ENCODE results near the gene SOAT1.
"Not testable (repeated sequence)": the region's sequence is repeated elsewhere in the genome, so short reads cannot be mapped to it uniquely, and the experiment has no call there.

SOAT1 gene

DNA sequence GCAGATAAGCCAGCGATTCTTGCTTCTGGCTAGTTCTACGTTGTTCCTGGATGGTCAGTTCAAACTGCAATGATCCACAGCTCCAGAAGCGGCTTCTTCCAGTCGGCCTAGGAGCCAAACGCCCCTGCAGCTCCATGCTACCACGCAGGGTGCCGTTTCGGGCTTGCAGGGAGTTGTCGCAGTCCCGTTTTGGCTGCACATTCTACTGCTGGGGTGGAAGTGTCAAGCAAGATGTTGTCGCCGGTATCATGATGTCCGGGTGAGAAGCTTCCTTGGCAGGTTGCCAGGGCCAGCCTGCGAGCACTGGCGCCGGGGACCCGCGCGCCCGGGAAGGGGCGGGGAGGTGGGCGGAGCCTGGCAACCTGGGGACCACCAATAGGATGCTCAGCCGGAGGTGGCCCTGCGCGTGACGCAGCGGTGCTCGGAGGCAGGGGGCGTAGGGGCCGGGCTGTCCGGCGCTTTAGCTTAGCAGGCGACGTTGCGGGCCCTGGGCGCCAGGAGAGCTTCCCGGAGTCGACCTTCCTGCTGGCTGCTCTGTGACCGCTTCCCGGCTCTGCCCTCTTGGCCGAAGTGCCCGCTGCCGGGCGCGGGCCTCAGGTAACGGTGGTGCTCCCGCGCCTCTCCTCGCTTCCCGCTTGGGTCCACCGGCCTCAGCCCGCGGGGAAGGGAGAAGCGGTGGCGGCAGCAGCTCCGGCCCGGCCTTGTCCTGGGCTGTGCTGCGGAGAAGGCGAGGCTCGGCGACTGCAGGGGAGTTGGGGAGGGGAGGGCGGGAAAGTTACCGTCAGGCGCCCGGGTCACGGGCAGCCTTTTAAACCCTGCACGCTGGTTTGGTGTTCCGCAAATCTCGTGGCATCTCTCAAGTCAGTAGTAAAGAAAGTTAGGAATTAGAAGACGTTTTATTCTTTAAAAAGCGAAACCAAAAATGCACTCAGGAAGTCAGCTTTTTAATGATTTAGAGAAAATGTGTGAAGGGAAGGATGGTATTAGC is at the start of gene SOAT1:
SOAT1 (plus strand) TSS at position 458 of the 988 bp plus-strand sequence. CDS start 8,888 bp downstream, outside the sequence.
- peak; percentile 96 for DNase-seq

DNA sequence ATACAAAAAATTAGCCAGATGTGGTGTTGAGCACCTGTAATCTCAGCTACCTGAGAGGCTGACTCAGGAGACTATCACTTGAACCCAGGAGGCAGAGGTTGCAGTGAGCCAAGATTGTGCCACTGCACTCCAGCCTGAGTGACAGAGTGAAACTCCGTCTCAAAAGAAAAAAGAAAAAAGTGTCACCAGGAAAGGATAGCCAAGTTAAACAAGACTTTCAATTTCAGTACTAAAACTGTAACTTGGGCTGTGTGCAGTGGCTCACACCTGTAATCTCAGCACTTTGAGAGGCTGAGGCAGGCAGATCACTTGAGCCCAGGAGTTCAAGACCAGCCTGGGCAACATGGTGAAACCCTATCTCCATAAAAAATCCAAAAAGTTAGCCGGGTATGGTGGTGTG is 48.2 kb upstream of the SOAT1 start:
- not testable (repeated sequence) for DNase-seq

DNA sequence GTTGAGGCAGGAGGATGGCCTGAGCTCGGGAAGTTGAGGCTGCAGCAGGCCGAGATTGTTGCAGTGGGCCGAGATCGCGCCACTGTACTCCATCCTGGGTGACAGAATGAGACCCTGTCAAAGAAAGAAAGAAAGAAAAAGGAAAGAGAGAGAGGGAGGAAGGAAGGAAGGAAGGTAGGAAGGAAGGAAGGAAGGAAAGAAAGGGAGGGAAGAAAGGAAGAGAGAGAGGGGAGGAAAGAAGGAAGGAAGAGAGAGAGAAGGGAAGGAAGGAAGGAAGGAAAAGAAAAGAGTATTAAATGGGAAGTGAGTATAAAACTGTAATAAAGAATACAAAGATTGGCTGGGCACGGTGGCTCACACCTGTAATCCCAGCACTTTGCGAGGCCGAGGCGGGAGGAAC is 45.7 kb upstream of the SOAT1 start:
- no peak for DNase-seq

DNA sequence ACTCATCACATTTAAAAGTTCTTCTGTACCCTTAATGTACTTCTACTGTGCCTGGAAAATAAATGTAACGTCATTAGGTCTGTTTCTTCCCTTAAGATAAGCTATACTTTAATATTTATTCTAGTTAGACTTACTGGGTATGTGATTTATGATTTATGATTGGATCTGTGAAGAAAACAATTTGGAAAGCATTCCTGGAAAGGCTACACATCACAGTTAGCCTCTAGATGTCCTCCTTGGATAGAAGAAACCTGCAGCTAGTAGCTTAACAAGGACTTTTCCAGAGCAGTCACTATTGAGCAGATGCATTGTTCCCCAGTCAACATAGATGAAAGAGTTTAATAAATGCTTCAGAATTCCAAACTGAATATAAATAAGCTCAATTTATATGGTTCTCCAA is 41.9 kb upstream of the SOAT1 start:
- no peak for DNase-seq

DNA sequence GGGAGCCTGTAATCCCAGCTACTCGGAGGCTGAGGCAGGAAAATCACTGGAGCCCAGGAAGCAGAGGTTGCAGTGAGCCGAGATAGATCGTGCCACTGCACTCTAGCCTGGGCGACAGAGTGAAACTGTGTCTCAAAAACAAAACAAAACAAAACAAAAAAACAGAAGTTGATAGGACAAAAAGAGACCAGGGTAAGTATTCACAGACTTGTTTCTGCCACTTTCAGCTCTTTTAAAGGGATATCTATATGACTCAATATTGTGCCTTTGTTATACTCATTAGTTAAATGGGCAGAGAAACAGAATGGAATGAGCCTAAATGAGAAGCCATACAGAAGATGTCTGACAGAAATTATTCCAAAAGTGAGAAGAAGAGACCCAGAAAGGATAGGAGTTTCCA is 41.0 kb upstream of the SOAT1 start:
- no peak for DNase-seq

DNA sequence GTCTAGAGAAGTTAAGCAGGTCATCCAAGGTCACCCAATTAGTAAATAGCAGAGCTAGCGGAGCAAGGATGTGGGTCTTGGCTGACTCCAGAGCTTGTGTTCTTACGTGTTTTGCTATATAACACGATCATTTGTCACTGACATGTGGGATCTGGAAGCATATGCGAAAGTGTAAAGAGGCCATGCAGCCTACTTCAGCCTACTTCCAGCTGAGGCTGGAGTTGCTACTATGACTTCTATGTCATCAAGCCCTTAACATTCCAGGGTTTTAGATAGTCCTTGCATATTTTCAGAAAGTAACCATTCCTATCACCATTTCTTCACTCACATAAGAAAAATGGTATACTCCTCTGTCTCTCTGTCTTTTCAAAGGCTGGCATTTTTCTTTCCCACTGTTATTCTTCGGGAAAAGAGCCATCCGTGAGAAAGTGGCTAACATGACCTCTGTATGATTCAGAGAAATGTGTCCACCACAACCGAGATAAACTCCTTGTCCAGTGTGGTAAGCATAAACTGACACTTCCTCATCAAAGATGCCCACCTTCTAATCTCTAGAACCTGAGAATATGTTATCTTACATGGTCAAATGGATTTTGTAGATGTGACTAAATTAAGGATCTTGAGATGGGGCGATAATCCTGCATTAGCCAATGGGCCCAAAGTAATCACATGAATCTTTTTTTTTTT is 40.2 kb upstream of the SOAT1 start:
- no peak for DNase-seq

DNA sequence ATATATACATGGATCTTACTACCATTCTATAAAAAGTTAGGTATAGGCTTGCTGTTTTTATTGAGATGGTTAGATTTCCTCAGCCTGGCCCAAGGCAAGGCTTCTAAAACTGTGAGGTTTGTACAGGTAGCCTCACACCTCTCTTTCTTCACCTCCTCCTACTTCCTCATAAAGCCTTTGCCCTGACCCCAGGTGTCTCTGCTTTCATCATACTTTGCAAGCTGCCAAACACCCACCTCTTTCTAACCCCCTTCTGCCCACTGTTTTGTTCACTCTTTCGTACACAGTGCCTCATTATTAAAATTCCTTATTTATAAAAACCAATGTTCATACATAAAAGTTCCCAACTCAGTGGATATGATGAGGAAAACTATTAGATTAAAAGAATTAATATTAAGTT is 31.4 kb upstream of the SOAT1 start:
- DNase-seq, result no peak

DNA sequence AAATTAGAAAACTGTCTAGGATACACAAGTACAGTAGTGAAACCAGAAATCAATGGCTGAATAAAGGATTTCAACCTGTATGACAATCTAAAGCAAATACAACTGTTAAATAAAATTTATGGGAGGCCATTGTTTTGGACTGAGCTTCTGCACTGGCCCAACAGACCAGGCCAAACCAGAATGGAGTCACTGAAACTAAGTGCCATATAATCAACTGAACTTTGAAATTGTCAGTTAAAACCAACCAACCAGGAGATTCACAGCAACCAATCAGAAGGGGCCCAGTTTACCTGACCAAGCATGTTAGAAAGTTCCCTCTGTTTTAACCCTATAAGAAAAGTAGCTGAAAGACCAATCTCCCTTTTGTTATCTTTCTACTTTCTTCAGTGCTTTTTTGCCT is 30.5 kb upstream of the SOAT1 start:
- DNase-seq, result no peak

DNA sequence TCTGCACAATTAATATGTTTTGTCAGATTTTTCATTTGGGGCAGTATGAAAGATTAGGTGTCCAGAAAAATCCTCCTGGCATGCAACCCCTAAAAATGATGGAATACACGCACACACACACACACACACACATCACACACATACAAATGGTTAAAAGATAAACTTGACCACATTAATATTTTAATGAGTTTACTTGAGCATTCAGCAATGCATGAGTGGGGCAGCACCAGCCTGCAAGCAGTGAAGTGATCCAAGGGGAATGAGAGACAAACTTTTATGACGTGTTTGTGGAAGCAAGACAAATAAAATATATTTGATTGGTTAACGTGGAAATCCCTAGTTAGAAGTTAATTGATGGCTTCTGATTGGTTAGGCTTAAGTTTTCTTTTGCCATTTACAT is 29.1 kb upstream of the SOAT1 start:
- no peak for DNase-seq

DNA sequence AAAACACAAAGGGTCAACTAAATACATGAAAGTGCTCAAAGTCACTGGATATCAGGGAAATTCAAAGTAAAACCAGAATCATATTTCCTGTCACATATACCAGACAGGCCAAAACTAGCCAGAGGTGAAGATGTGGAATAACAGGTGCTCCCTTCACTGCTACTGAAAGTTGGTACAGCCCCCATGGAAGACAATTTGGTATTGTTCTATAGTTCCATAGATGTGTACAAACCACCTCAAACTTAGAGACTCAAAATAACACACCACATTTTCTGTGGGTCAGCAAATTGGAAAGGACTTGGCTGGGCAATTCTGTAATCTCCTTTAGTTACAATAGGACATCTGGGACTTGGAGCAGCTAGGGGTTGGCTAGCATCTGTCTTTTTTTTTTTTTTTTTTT is 24.5 kb upstream of the SOAT1 start:
- no peak for DNase-seq

DNA sequence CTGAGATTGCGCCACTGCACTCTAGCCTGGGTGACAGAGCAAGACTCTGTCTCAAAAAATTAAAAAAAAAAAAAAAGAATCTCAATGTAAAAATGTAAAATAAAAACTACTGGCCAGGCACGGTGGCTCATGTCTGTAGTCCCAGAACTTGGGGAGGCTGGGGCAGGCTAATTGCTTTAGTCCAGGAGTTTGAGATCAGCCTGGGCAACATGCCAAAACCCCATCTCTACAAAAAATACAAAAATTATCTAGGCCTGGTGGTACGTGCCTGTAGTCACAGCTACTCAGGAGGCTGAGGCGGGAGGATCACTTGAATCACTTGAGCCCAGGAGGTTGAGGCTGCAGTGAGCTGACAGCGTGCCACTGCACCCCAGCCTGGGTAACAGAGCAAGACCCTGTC is 19.2 kb upstream of the SOAT1 start:
- not testable (repeated sequence) for DNase-seq

DNA sequence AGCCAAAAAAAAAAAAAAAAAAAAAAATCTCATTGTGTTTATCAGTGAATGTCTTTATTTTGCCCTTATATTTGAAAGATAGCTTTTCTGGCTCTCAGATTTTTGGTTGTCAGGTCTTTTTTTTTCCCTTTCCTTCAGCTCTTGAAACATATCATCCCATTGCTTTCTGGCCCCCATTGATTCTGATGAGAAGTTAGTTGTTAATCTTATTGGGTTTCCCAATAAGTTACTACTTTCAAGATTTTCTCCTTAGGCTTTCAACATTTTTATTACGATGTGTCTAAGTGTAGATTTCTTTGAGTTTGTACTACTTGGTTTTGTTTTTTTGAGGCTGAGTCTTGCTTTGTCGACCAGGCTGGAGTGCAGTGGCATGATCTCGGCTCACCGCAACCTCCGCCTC is 14.7 kb upstream of the SOAT1 start:
- no peak for DNase-seq

DNA sequence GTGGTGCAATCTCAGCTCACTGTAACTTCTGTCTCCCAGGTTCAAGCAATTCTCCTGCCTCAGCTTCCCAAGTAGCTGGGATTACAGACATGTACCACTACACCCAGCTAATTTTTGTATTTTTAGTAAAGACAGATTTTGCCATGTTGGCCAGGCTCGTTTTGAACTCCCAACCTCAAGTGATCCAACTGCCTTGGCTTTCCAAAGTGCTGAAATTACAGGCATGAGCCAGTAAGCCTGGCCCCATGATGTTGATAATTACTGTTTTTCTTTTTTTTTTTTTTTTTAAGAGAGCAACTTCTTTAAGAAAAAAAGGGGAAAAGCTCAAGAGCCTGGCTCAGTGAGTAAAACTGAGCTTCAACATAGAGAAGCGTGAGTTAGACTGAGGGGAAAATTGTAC is 9.6 kb upstream of the SOAT1 start:
- no peak for DNase-seq

DNA sequence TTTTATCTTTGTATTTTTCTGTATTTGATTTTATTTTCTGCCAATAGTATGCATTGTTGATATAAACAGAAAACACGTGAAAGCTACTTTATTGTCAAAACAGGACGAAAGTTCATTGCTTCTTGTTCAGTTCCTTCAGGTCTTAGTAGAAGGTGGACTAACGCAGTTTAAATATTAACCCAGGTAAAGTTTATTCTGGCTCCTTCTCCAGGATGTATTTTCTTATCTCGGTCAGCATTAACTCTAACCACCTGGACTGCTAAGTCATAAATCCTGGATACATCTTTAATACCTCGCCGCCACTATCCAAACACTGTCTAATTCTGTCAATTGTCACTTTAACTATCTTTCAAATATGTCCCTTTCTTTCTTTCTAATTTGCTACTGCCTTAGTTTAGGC is 5.7 kb upstream of the SOAT1 start:
- DNase-seq, result no peak

DNA sequence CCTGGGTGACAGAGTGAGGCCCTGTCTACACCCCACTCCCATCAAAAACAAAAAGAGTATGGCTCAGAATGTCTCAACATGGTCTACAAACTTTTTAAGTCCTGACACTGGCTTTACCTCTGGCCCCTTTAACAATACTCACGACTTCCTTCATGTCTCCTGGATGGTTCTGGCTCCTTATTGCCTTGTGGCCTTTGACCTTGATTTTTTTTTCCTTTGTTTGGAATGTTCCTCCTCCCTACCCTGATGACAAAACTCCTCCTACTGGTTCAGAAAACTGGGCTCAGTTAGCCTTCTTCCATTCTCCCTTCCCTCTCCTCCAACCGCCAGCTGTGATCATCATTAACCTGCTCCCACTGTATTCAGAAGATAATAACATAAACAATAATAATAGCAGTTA is 4.6 kb upstream of the SOAT1 start:
- no peak for DNase-seq

DNA sequence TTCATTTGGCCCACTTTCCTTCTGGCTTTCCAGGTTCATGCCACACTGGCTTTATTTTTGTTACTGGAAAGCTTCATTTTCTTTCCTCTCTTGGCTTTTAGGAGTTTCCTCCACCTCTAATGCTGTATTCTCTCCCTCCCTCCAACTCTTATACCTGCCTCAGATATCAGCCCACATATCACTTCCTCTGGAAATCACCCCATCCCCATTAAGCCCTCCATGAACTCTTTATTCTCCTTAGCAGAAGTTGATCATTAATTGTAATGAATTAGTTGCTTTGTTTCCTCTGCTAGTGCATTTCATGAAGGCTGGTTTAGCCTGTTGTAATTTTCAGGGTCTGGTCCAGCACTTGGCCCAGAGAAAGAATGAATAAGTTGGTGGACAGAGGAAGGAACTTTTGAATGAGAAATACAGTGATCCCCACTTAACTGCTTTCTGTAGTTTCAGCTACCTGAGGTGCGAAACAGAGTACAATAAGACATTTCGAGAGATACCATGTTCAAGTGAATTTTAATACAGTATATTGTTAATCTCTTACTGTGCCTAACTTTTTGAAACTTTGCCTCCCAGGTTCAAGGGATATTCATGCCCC is 1.7 kb downstream of the SOAT1 start:
- DNase-seq, result no peak

DNA sequence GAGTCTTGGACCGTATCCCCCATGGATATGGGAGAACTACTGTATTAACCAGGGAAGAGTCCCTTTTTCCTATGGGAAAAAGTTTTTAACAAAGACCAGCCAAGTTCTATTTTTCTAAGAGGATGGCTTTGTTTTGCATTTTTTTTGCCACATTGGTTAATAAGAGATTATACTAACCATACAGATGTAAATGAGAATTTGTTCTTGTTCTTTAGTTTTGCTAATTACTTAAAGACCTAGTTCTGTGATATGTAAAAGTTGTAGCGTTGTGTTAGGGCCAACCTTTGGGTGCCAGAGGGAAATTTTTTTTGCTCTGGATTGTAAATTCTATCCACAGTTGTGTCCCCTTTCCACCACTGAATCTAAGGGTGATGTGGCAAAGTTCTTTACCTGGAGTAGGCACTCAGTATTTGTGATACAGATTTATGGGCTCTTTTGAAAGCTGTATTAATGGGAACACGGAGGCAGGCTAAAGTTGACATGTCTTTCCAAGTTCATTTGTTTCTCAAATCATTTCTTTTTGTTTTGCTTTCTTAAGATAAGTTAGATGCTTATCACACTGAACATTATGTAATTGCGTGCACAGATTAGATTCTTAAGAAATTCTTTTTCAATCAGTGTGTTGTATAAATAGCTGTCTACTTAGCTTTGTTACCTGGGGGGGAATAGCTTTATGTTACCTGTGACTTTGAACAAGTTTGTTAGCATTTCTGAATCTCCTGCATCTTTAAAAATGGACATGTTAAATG is 2.9 kb downstream of the SOAT1 start:
- no peak for DNase-seq

DNA sequence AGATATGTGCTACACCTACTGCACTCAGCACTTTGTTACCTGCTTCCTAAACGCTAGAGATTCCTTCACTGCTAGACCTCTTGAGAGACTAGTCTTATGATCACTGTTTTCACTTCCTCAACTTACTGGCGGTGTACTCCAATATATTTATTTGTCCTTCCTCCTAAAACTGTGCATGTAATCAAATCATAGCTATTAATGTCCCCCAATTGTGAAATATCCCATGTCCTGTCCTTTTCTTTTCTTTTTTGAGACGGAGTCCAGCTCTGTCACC is 3.4 kb downstream of the SOAT1 start:
- DNase-seq, result no peak

DNA sequence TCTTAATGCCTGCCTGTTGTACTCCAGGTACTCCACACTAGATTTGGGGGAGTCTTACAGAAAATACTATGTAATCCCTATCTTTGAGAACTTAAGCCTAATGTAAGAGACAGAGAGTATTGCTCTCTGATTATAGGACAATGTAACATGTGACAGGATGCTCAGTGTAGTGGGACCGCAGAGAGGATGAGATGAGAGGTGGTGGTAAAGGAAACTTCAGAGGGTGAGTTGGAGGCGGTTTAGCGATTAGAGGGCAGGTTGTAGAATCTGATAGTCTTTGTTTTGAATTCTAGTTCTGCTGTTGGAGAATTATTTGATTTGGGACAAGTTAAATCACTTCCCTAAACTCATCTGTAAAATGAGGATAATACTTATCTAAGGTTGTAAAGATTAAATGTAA is 5.4 kb downstream of the SOAT1 start:
- DNase-seq, result no peak

DNA sequence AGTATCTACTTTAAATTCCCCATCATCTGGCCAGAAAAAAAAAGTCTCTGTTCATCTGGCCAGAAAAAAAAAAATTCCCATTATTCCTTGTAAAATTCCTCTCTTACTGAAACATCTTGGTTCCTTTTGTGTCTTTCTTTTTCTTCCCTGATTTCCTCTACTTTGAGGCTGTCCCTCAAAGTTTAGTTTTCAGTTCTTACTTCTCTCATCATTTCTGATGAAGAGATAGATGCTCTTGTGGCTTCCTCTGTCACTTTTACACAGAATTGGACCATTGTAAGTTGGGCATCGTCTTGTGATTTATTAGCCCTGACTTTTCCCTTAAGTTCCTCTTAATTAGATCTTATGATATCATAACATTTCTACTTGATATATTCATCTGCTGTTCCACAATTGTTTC is 6.5 kb downstream of the SOAT1 start:
- no peak for DNase-seq

DNA sequence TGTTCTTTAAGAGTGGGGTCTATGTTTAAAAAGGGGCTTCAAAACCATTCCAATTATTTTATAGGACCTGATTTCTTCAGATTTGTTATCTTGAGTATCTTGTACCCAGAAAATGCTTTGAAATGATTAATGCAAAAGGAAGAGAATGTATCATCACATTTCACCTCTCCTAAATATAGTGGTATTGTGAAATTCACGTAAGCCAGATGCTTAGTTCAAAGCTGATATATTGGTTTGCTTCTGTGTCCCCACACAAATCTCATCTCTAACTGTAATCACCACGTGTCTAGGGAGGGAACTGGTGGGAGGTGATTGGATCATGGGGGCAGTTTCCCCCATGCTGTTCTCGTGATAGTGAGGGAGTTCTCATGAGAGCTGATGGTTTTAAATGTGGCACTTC is 8.5 kb downstream of the SOAT1 start:
- no peak for DNase-seq

DNA sequence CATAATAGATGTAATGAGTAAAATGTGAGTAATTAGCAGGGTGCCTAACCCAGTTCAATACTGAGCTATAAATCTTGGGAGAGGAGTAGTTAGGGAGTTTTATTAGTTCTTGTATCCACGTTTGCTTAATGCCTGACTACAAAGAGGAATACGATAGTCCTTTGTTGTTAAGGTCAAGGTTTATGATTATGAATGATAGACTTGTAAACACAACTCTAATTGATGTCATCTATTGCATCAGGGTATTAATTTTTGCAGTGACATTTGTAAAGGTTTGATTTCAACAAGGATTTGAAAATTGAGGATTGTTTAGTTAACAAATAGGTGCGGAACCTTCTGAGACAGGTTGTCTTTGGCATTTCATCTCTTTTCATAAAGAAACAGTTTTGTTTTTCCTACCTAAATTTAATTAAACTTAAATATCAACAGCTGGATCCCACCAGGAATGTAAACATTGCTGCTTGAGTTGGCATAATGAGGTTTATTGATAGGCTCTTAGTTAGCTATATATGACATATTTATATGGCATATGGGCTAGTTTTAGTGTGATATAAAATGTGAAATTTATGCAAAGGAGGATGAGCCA is 9.7 kb downstream of the SOAT1 start:
- DNase-seq, result no peak

DNA sequence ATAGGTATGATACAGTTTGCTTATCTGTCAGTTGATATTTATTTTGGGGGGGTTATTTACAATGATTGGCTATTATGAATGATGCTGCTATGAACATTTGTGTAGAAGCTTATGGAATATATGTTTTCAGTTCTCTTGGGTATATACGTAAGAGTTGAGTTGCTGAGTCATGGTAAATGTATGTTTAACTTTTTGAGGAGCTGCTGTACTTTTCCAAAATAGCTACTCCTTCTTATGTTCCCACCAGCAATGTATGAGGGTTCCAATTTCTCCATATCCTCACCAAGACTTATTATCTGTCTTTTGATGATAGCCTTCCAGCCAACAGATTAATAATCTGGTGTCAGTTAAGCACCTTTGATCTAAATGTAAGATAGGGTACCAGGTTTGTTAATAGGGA is 11.9 kb downstream of the SOAT1 start:
- DNase-seq, result no peak

Measured in femur (tissue), 1 donor.